GM19395 (cell line): ENCODE results near the gene ABR.
A peak's percentile ranks its signal among the peaks of the same experiment; 100 is the strongest.
"Not testable (repeated sequence)": the region's sequence is repeated elsewhere in the genome, so short reads cannot be mapped to it uniquely, and the experiment has no call there.

Experiments used
- ATAC-seq: cut with Tn5 transposase; IDR thresholded peaks from one replicate; pipeline ENCODE4 v1.9.1; 2021; ENCODE audit warnings: mild to moderate bottlenecking, moderate library complexity; ENCODE audit not compliant: unreplicated experiment

ABR gene

GRCh38 chr17:996554-997344 is 183.0 kb downstream of the ABR start, which contains the start of gene TIMM22:
TSS of gene TIMM22 (plus strand) at chr17:997129. CDS start at chr17:997143, 14 bp downstream.
- peak; percentile 89 for ATAC-seq

GRCh38 chr17:995324-995723 is 184.5 kb downstream of the ABR start:
- not testable (repeated sequence) for ATAC-seq

GRCh38 chr17:992933-993332 is 186.8 kb downstream of the ABR start:
- no peak for ATAC-seq

- ATAC-seq: no peak
These were observed 191.2 kb downstream of the ABR start for GRCh38 chr17:988561-988960.

GRCh38 chr17:987931-988330 is 191.8 kb downstream of the ABR start:
- ATAC-seq: no peak

GRCh38 chr17:986322-986929 is 193.4 kb downstream of the ABR start:
- no peak for ATAC-seq

- no peak for ATAC-seq
These were observed 195.9 kb downstream of the ABR start for GRCh38 chr17:983921-984320.

GRCh38 chr17:981292-981658 is 198.5 kb downstream of the ABR start:
- ATAC-seq: no peak

GRCh38 chr17:980406-981291 is 199.1 kb downstream of the ABR start:
- ATAC-seq: peak; percentile 63

GRCh38 chr17:979539-980405 is 200.0 kb downstream of the ABR start, which contains the start of gene NXN:
TSS of gene NXN (minus strand) at chr17:979776.
- peak; percentile 64 for ATAC-seq

GRCh38 chr17:979212-979538 is 200.6 kb downstream of the ABR start:
- ATAC-seq: peak; percentile 50

- no peak for ATAC-seq
These were observed 201.4 kb downstream of the ABR start for GRCh38 chr17:978103-979093.

- no peak for ATAC-seq
These were observed 202.6 kb downstream of the ABR start for GRCh38 chr17:977166-977565.

- ATAC-seq: no peak
These were observed 203.5 kb downstream of the ABR start for GRCh38 chr17:976312-976711.

GRCh38 chr17:975371-975915 is 204.3 kb downstream of the ABR start:
- no peak for ATAC-seq

- not testable (repeated sequence) for ATAC-seq
These were observed 205.0 kb downstream of the ABR start for GRCh38 chr17:974778-975177.

GRCh38 chr17:973053-973452 is 206.7 kb downstream of the ABR start:
- ATAC-seq: no peak

- ATAC-seq: not testable (repeated sequence)
These were observed 207.9 kb downstream of the ABR start for GRCh38 chr17:971861-972260.

- no peak for ATAC-seq
These were observed 209.4 kb downstream of the ABR start for GRCh38 chr17:970364-970763.
